ENCODE measurements around the gene HSH2D. TPM values are rescaled to one million over a fixed set of nuclear protein-coding genes. Genes with fewer than 3 reads are reported as not detected.

The HSH2D gene
- total and polyA plus RNA-seq, 4 donors, result 0.10 to 2.5 (median 1.3) TPM

- no peaks in the 10 kb centered on the region for H3K9me3 ChIP-seq (ENCODE audit: control insufficient read depth, low read length)
- ATAC-seq (ENCODE audit: low FRiP score) (no peak), DNase-seq (no peak)
- no peak overlapping the region for H3K4me3 ChIP-seq (ENCODE audit: low read length in 2 of 2)
- no peaks in the 10 kb centered on the region for H3K36me3 ChIP-seq (ENCODE audit: control insufficient read depth in 1 of 2, insufficient read depth in 2 of 2, low read length in 1 of 2)
- H3K27me3 ChIP-seq (ENCODE audit: control insufficient read depth in 1 of 2, insufficient read depth in 2 of 2, low read length in 1 of 2), result no peaks in the 10 kb centered on the region
- no peak overlapping the region for H3K27ac ChIP-seq (ENCODE audit: low read depth in 1 of 2, low read length in 2 of 2)
- 78 to 80% methylated on average over 4 of the region's 4 CpGs for WGBS, 2 donors
- no peaks in the 10 kb centered on the region for H3K4me1 ChIP-seq (ENCODE audit: control insufficient read depth in 1 of 2, insufficient read depth in 2 of 2, low read length in 2 of 2)
- intact Hi-C loops (cut with DNase I), result no loop called here
Observed at GRCh38 chr19:16141043-16141442, 2.4 kb upstream of the HSH2D start.

- intact Hi-C loops (cut with DNase I), result no loop called here
- no peaks in the 10 kb centered on the region for H3K27me3 ChIP-seq (ENCODE audit: control insufficient read depth in 1 of 2, insufficient read depth in 2 of 2, low read length in 1 of 2)
- no peaks in the 10 kb centered on the region for H3K9me3 ChIP-seq (ENCODE audit: control insufficient read depth, low read length)
- ATAC-seq (ENCODE audit: low FRiP score) (no peak), DNase-seq (no peak)
- no peaks in the 10 kb centered on the region for H3K36me3 ChIP-seq (ENCODE audit: control insufficient read depth in 1 of 2, insufficient read depth in 2 of 2, low read length in 1 of 2)
- no peak overlapping the region for H3K27ac ChIP-seq (ENCODE audit: low read depth in 1 of 2, low read length in 2 of 2)
- no peaks in the 10 kb centered on the region for H3K4me1 ChIP-seq (ENCODE audit: control insufficient read depth in 1 of 2, insufficient read depth in 2 of 2, low read length in 2 of 2)
- 84 to 86% methylated on average over 9 of the region's 9 CpGs for WGBS, 2 donors
- H3K4me3 ChIP-seq (ENCODE audit: low read length in 2 of 2), result no peak overlapping the region
Observed at GRCh38 chr19:16142032-16142580, 1.4 kb upstream of the HSH2D start.

GRCh38 chr19:16144216-16144581 is 714 bp downstream of the HSH2D start:
- H3K27ac ChIP-seq (ENCODE audit: low read depth in 1 of 2, low read length in 2 of 2), result no peak overlapping the region
- H3K4me3 ChIP-seq (ENCODE audit: low read length in 2 of 2), result no peak overlapping the region
- H3K36me3 ChIP-seq (ENCODE audit: control insufficient read depth in 1 of 2, insufficient read depth in 2 of 2, low read length in 1 of 2), result no peaks in the 10 kb centered on the region
- DNase-seq, result no peak
- H3K4me1 ChIP-seq (ENCODE audit: control insufficient read depth in 1 of 2, insufficient read depth in 2 of 2, low read length in 2 of 2), result no peaks in the 10 kb centered on the region
- intact Hi-C loops (cut with DNase I), result no loop called here
- H3K27me3 ChIP-seq (ENCODE audit: control insufficient read depth in 1 of 2, insufficient read depth in 2 of 2, low read length in 1 of 2), result no peaks in the 10 kb centered on the region
- 69 to 100% methylated on average over 1 of the region's 1 CpG for WGBS, 2 donors
- no peak for ATAC-seq (ENCODE audit: low FRiP score)
- no peaks in the 10 kb centered on the region for H3K9me3 ChIP-seq (ENCODE audit: control insufficient read depth, low read length)

- Histone ChIP-seq H3K27me3 (ENCODE audit: control insufficient read depth in 1 of 2, insufficient read depth in 2 of 2, low read length in 1 of 2) (no peaks in the 10 kb centered on the region), H3K9me3 (ENCODE audit: control insufficient read depth, low read length) (no peaks in the 10 kb centered on the region), H3K4me3 (ENCODE audit: low read length in 2 of 2) (no peak overlapping the region), H3K27ac (ENCODE audit: low read depth in 1 of 2, low read length in 2 of 2) (no peak overlapping the region), H3K4me1 (ENCODE audit: control insufficient read depth in 1 of 2, insufficient read depth in 2 of 2, low read length in 2 of 2) (no peaks in the 10 kb centered on the region), H3K36me3 (ENCODE audit: control insufficient read depth in 1 of 2, insufficient read depth in 2 of 2, low read length in 1 of 2) (no peaks in the 10 kb centered on the region)
- intact Hi-C loops (cut with DNase I), result no loop called here
- DNase-seq (no peak), ATAC-seq (ENCODE audit: low FRiP score) (no peak)
- 69 to 80% methylated on average over 5 of the region's 5 CpGs for WGBS, 2 donors
Observed at GRCh38 chr19:16146112-16146511, 2.6 kb downstream of the HSH2D start.

- Histone ChIP-seq H3K4me1 (ENCODE audit: control insufficient read depth in 1 of 2, insufficient read depth in 2 of 2, low read length in 2 of 2) (no peaks in the 10 kb centered on the region), H3K27me3 (ENCODE audit: control insufficient read depth in 1 of 2, insufficient read depth in 2 of 2, low read length in 1 of 2) (no peaks in the 10 kb centered on the region), H3K4me3 (ENCODE audit: low read length in 2 of 2) (no peak overlapping the region), H3K27ac (ENCODE audit: low read depth in 1 of 2, low read length in 2 of 2) (no peak overlapping the region), H3K9me3 (ENCODE audit: control insufficient read depth, low read length) (no peaks in the 10 kb centered on the region), H3K36me3 (ENCODE audit: control insufficient read depth in 1 of 2, insufficient read depth in 2 of 2, low read length in 1 of 2) (no peaks in the 10 kb centered on the region)
- peak; percentile 33 for ATAC-seq (ENCODE audit: low FRiP score)
- intact Hi-C loops (cut with DNase I), result no loop called here
- WGBS, 2 donors, result 65 to 80% methylated on average over 8 of the region's 8 CpGs
- DNase-seq, result no peak
Observed at GRCh38 chr19:16148443-16149229, 5.2 kb downstream of the HSH2D start.

GRCh38 chr19:16153582-16154336 is 10.3 kb downstream of the HSH2D start:
- Histone ChIP-seq H3K27ac (ENCODE audit: low read depth in 1 of 2, low read length in 2 of 2) (no peak overlapping the region), H3K27me3 (ENCODE audit: control insufficient read depth in 1 of 2, insufficient read depth in 2 of 2, low read length in 1 of 2) (no peaks in the 10 kb centered on the region), H3K9me3 (ENCODE audit: control insufficient read depth, low read length) (no peaks in the 10 kb centered on the region), H3K4me3 (ENCODE audit: low read length in 2 of 2) (no peak overlapping the region), H3K4me1 (ENCODE audit: control insufficient read depth in 1 of 2, insufficient read depth in 2 of 2, low read length in 2 of 2) (no peaks in the 10 kb centered on the region), H3K36me3 (ENCODE audit: control insufficient read depth in 1 of 2, insufficient read depth in 2 of 2, low read length in 1 of 2) (no peaks in the 10 kb centered on the region)
- intact Hi-C loops (cut with DNase I), result no loop called here
- WGBS, 2 donors, result 81 to 84% methylated on average over 11 of the region's 11 CpGs
- ATAC-seq (ENCODE audit: low FRiP score) (no peak), DNase-seq (no peak)

GRCh38 chr19:16154557-16154956 is 11.1 kb downstream of the HSH2D start:
- intact Hi-C loops (cut with DNase I), result no loop called here
- no peaks in the 10 kb centered on the region for H3K9me3 ChIP-seq (ENCODE audit: control insufficient read depth, low read length)
- no peak overlapping the region for H3K27ac ChIP-seq (ENCODE audit: low read depth in 1 of 2, low read length in 2 of 2)
- H3K36me3 ChIP-seq (ENCODE audit: control insufficient read depth in 1 of 2, insufficient read depth in 2 of 2, low read length in 1 of 2), result no peaks in the 10 kb centered on the region
- WGBS, 2 donors, result 89 to 90% methylated on average over 8 of the region's 8 CpGs
- no peaks in the 10 kb centered on the region for H3K4me1 ChIP-seq (ENCODE audit: control insufficient read depth in 1 of 2, insufficient read depth in 2 of 2, low read length in 2 of 2)
- H3K27me3 ChIP-seq (ENCODE audit: control insufficient read depth in 1 of 2, insufficient read depth in 2 of 2, low read length in 1 of 2), result no peaks in the 10 kb centered on the region
- H3K4me3 ChIP-seq (ENCODE audit: low read length in 2 of 2), result no peak overlapping the region
- ATAC-seq (ENCODE audit: low FRiP score) (no peak), DNase-seq (no peak)

- H3K27ac ChIP-seq (ENCODE audit: low read depth in 1 of 2, low read length in 2 of 2), result no peak overlapping the region
- 78 to 84% methylated on average over 1 of the region's 1 CpG for WGBS, 2 donors
- intact Hi-C loops (cut with DNase I), result no loop called here
Observed at GRCh38 chr19:16155128-16155527, 11.6 kb downstream of the HSH2D start.

GRCh38 chr19:16156904-16157303 is 13.4 kb downstream of the HSH2D start:
- no peaks in the 10 kb centered on the region for H3K4me1 ChIP-seq (ENCODE audit: control insufficient read depth in 1 of 2, insufficient read depth in 2 of 2, low read length in 2 of 2)
- DNase-seq, result no peak
- 83 to 84% methylated on average over 6 of the region's 6 CpGs for WGBS, 2 donors
- no peak overlapping the region for H3K4me3 ChIP-seq (ENCODE audit: low read length in 2 of 2)
- no peaks in the 10 kb centered on the region for H3K9me3 ChIP-seq (ENCODE audit: control insufficient read depth, low read length)
- no peaks in the 10 kb centered on the region for H3K36me3 ChIP-seq (ENCODE audit: control insufficient read depth in 1 of 2, insufficient read depth in 2 of 2, low read length in 1 of 2)
- no peaks in the 10 kb centered on the region for H3K27me3 ChIP-seq (ENCODE audit: control insufficient read depth in 1 of 2, insufficient read depth in 2 of 2, low read length in 1 of 2)
- ATAC-seq (ENCODE audit: low FRiP score), result no peak
- intact Hi-C loops (cut with DNase I), result no loop called here
- no peak overlapping the region for H3K27ac ChIP-seq (ENCODE audit: low read depth in 1 of 2, low read length in 2 of 2)

More at GRCh38 chr19:16155128-16155527, 11.6 kb downstream of the HSH2D start:
- DNase-seq (no peak), ATAC-seq (ENCODE audit: low FRiP score) (no peak)
- Histone ChIP-seq H3K36me3 (ENCODE audit: control insufficient read depth in 1 of 2, insufficient read depth in 2 of 2, low read length in 1 of 2) (no peaks in the 10 kb centered on the region), H3K9me3 (ENCODE audit: control insufficient read depth, low read length) (no peaks in the 10 kb centered on the region), H3K4me3 (ENCODE audit: low read length in 2 of 2) (no peak overlapping the region), H3K4me1 (ENCODE audit: control insufficient read depth in 1 of 2, insufficient read depth in 2 of 2, low read length in 2 of 2) (no peaks in the 10 kb centered on the region), H3K27me3 (ENCODE audit: control insufficient read depth in 1 of 2, insufficient read depth in 2 of 2, low read length in 1 of 2) (no peaks in the 10 kb centered on the region)

Measured in aorta (tissue), 5 donors.